Measurements from ENCODE around the gene ADCY4.

GRCh38 chr14:24271134-24271833 is 63.6 kb downstream of the ADCY4 start, which contains the start of gene RABGGTA:
- TF ChIP-seq EZH2 (IDR thresholded peaks at IDR 0.05; ENCODE audit: insufficient read depth, poor library complexity, severe bottlenecking) (no peak), EZH2phosphoT487 (IDR thresholded peaks at IDR 0.05; ENCODE audit: insufficient read depth, low read depth) (no peak)

Data from GM23248 (cell line).